HEK293 (cell line): ENCODE results near the gene MSI2.

Source experiments
- CTCF ChIA-PET: fragments of 350-600 bp; formaldehyde crosslinking; extraction: SDS; loops from one replicate; lab custom pipeline; 2021; ENCODE audit warnings: antibody characterized with exemption; lab: Yijun Ruan, JAX
- POLR2A ChIA-PET: fragments of 300-600 bp; formaldehyde crosslinking; extraction: SDS; loops from one replicate; lab custom pipeline; 2020; ENCODE audit warnings: antibody characterized with exemption, inconsistent platforms; lab: Yijun Ruan, JAX
- H3K27ac ChIP-seq: fragments of 200-500 bp; sonication (Bioruptor generic); 2 replicates; pipeline ENCODE4 v1.5.1; 2014; ENCODE audit warnings: low read depth, low read length, control low read depth, inconsistent platforms; ENCODE audit errors: extremely low read depth
- H3K36me3 ChIP-seq, 2 experiments: fragments of 200-500 bp in 1 of 2; sonication (Bioruptor generic) in 1 of 2; 1 replicate in 1 of 2; 2 replicates in 1 of 2; pipeline ENCODE4 v1.5.1; 2014 to 2017; ENCODE audit warnings: inconsistent platforms in 2 of 2, low read length in 2 of 2; ENCODE audit not compliant: control insufficient read depth in 2 of 2, insufficient read depth in 1 of 2
- H3K4me1 ChIP-seq: fragments of 200-500 bp; sonication (Bioruptor generic); 2 replicates; pipeline ENCODE4 v1.5.1; 2014; ENCODE audit warnings: mild to moderate bottlenecking, low read length, inconsistent platforms; ENCODE audit not compliant: control insufficient read depth, insufficient read depth
- H3K4me3 ChIP-seq: 2 replicates; pipeline ENCODE4 v1.5.1; 2011; ENCODE audit warnings: low read depth, mild to moderate bottlenecking, control low read depth, low read length, moderate library complexity
- H3K9me3 ChIP-seq: fragments of 200-500 bp; sonication (Bioruptor generic); 2 replicates; pipeline ENCODE4 v1.5.1; 2014; ENCODE audit warnings: low read depth, low read length, inconsistent platforms; ENCODE audit not compliant: control insufficient read depth, insufficient read depth
- ATF2 ChIP-seq: fragments of 450-650 bp; formaldehyde crosslinking; IDR thresholded peaks from 2 replicates; pipeline ENCODE4 v1.5.1; 2016; ENCODE audit warnings: missing biosample characterization, missing genetic modification characterization, low read depth
- HIC1 ChIP-seq: fragments of 450-650 bp; formaldehyde crosslinking; IDR thresholded peaks from 2 replicates; pipeline ENCODE4 v1.5.1; 2016; ENCODE audit warnings: missing biosample characterization, missing genetic modification characterization
- MYNN ChIP-seq: fragments of 450-650 bp; formaldehyde crosslinking; IDR thresholded peaks from 2 replicates; pipeline ENCODE4 v1.5.1; 2016; ENCODE audit warnings: missing biosample characterization, missing genetic modification characterization, borderline replicate concordance
- SALL2 ChIP-seq: fragments of 450-650 bp; formaldehyde crosslinking; IDR thresholded peaks from 2 replicates; pipeline ENCODE4 v1.5.0; 2017; ENCODE audit warnings: missing biosample characterization, mild to moderate bottlenecking, missing genetic modification characterization, borderline replicate concordance
- SP2 ChIP-seq: fragments of 450-650 bp; formaldehyde crosslinking; IDR thresholded peaks from 2 replicates; pipeline ENCODE4 v1.5.1; 2016; ENCODE audit warnings: missing biosample characterization, missing genetic modification characterization
- YY1 ChIP-seq: fragments of 450-650 bp; formaldehyde crosslinking; IDR thresholded peaks from 2 replicates; pipeline ENCODE4 v1.5.1; 2018; ENCODE audit warnings: missing biosample characterization, missing genetic modification characterization
- ZBTB6 ChIP-seq: fragments of 450-650 bp; formaldehyde crosslinking; IDR thresholded peaks from 2 replicates; pipeline ENCODE4 v1.5.1; 2017; ENCODE audit warnings: missing biosample characterization, missing genetic modification characterization
- ZNF114 ChIP-seq: fragments of 450-650 bp; formaldehyde crosslinking; IDR thresholded peaks from 2 replicates; pipeline ENCODE4 v1.5.0; 2017; ENCODE audit warnings: missing biosample characterization, missing genetic modification characterization
- ZNF184 ChIP-seq: fragments of 450-650 bp; IDR thresholded peaks from 2 replicates; pipeline ENCODE4 v1.5.1; 2018; ENCODE audit warnings: missing biosample characterization, mild to moderate bottlenecking, missing genetic modification characterization
- ZNF426 ChIP-seq: fragments of 450-650 bp; formaldehyde crosslinking; IDR thresholded peaks from 2 replicates; pipeline ENCODE4 v1.5.1; 2017; ENCODE audit warnings: missing biosample characterization, missing genetic modification characterization, mild to moderate bottlenecking, inconsistent platforms, moderate library complexity
- ZNF518A ChIP-seq: fragments of 450-650 bp; formaldehyde crosslinking; conservative IDR thresholded peaks from 2 replicates; pipeline ENCODE4 v1.5.1; 2016; ENCODE audit warnings: low read depth, missing biosample characterization, missing genetic modification characterization
- ZNF530 ChIP-seq: fragments of 450-650 bp; formaldehyde crosslinking; IDR thresholded peaks from 2 replicates; pipeline ENCODE4 v1.5.1; 2016; ENCODE audit warnings: low read depth, missing biosample characterization, missing genetic modification characterization
- ZNF548 ChIP-seq: fragments of 450-650 bp; formaldehyde crosslinking; IDR thresholded peaks from 2 replicates; pipeline ENCODE4 v1.5.1; 2016; ENCODE audit warnings: missing biosample characterization, missing genetic modification characterization
- ZNF610 ChIP-seq: fragments of 450-650 bp; formaldehyde crosslinking; IDR thresholded peaks from 2 replicates; pipeline ENCODE4 v1.5.1; 2016; ENCODE audit warnings: missing biosample characterization, missing genetic modification characterization, borderline replicate concordance
- ZNF623 ChIP-seq: fragments of 450-650 bp; formaldehyde crosslinking; IDR thresholded peaks from 2 replicates; pipeline ENCODE4 v1.5.1; 2016; ENCODE audit warnings: missing biosample characterization, missing genetic modification characterization
- ZNF639 ChIP-seq: fragments of 450-650 bp; formaldehyde crosslinking; IDR thresholded peaks from 2 replicates; pipeline ENCODE4 v1.5.1; 2016; ENCODE audit warnings: missing biosample characterization, missing genetic modification characterization
- ZNF843 ChIP-seq: fragments of 450-650 bp; formaldehyde crosslinking; IDR thresholded peaks from 2 replicates; pipeline ENCODE4 v1.5.1; 2016; ENCODE audit warnings: missing biosample characterization, missing genetic modification characterization
- ZSCAN23 ChIP-seq: fragments of 450-650 bp; formaldehyde crosslinking; IDR thresholded peaks from 2 replicates; pipeline ENCODE4 v1.5.1; 2016; ENCODE audit warnings: missing biosample characterization, missing genetic modification characterization
- ZSCAN30 ChIP-seq: fragments of 450-650 bp; IDR thresholded peaks from 2 replicates; pipeline ENCODE4 v1.5.1; 2018; ENCODE audit warnings: missing biosample characterization, mild to moderate bottlenecking, missing genetic modification characterization, moderate library complexity
- ZXDB ChIP-seq: fragments of 450-650 bp; formaldehyde crosslinking; IDR thresholded peaks from 2 replicates; pipeline ENCODE4 v1.5.1; 2016; ENCODE audit warnings: missing biosample characterization, missing genetic modification characterization

Gene MSI2

GRCh38 chr17:57350266-57350665 lies 93.9 kb downstream of the MSI2 start:
- POLR2A ChIA-PET: no interaction called here
- Histone ChIP-seq H3K9me3 (no peaks in the 10 kb centered on the region), H3K36me3 (peaks cover 0 to 37% of the 10 kb centered on the region in 2 experiments; a peak in 1 of 3 replicates), H3K4me3 (no peak overlapping the region), H3K4me1 (no peaks in the 10 kb centered on the region), H3K27ac (no peak overlapping the region)
- CTCF ChIA-PET: interaction anchor here (0.6 kb wide), 1 partner anchor 42 kb away, joined by 3 read pairs; no protein-coding TSS in a partner anchor
- TF ChIP-seq MYNN (tag by site-specific recombination): no peak
- no peak for TF ChIP-seq ZNF426 (tag by site-specific recombination)
- TF ChIP-seq ZNF530: no peak
- TF ChIP-seq HIC1: no peak
- no peak for TF ChIP-seq ZNF843 (tag by site-specific recombination)
- TF ChIP-seq SP2 (tag by site-specific recombination): no peak
- TF ChIP-seq ZXDB (tag by site-specific recombination): no peak
- TF ChIP-seq ZNF114: no peak
- no peak for TF ChIP-seq SALL2 (tag by site-specific recombination)
- TF ChIP-seq YY1 (tag by site-specific recombination): no peak
- TF ChIP-seq ZNF548 (tag by site-specific recombination): no peak
- no peak for TF ChIP-seq ATF2 (tag by site-specific recombination)
- no peak for TF ChIP-seq ZBTB6 (tag by site-specific recombination)
- TF ChIP-seq ZNF184 (tag by site-specific recombination): no peak
- no peak for TF ChIP-seq ZNF639 (tag by site-specific recombination)
- no peak for TF ChIP-seq ZSCAN30 (tag by site-specific recombination)
- no peak for TF ChIP-seq ZNF610 (tag by site-specific recombination)
- no peak for TF ChIP-seq ZNF623
- no peak for TF ChIP-seq ZNF518A (tag by site-specific recombination)
- TF ChIP-seq ZSCAN23 (tag by site-specific recombination): no peak
